GM18519 (cell line): Measurements from ENCODE around the gene PICALM.

Experiments
- ATAC-seq: cut with Tn5 transposase; IDR thresholded peaks from one replicate; pipeline ENCODE4 v1.9.1; 2021; ENCODE audit warnings: mild to moderate bottlenecking, moderate library complexity; ENCODE audit not compliant: unreplicated experiment, low FRiP score

The PICALM gene

DNA sequence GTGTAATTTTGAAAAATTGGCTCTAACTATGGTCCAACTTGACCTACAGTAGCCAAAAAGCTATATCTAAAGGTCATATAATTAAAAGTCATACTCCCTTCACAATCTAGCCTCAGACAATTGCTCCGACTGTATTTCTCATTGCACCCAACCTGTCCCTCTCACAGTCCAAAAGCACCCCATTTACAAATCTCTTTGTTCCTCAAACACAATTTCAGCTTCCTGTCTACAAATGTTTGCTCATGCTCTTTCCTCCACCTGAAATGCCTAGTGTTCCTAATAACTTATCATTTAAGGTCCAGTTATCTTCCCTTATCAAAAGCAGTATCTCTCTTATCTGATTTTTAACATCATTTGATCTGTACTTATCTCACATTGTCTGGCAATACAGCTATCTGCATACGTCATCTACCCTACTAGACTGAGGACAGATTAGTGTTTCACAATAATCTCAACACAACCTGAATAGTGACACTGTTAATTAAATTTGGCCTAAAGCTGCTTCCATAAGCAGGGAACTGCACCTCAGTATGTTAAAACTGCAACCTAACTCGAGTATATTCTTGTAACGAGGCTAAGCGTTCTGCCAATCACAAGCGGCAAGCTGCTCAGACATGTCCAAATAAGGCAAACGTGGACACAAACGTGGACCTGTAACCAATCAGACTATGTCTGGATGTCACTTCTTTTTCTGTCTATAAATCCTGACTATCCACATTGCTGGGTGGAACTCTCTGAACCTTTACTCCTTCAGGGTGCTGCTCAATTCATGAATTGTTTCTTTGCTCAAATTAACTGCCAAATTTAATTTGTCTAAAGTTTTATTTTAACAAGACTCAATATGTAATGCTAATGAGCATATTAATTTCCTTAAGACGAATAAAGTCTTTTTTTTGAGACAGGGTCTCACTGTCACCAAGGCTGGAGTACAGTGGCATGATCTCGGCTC, 15.9 kb downstream of the PICALM start:
- ATAC-seq: no peak

DNA sequence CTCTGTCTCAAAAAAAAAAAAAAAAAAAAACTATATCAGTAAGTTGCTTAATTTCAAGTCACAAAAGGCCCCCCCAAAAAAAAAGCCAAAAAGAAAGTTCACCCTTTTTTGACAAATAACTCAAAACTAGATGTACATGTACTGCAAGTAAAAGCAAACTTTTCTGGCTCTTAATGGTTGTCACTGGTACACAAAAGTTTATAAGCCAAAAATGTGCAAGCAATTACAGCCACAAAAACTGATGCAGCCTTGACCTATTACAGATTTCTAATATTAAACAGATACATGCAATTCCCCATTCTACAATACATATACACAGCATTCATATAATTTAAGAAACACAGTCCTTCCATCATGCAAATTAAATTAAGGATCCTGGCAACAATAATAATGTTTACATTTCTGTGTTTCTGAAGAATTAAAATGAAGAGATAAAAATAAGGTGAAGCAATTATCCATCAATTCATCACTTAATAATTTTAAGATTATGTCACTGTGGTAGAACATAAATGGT, 18.6 kb downstream of the PICALM start:
- ATAC-seq: no peak

- ATAC-seq: no peak
These were observed 21.5 kb downstream of the PICALM start for GRCh38 chr11:86047275-86047991.

- ATAC-seq: no peak
These were observed 22.8 kb downstream of the PICALM start for GRCh38 chr11:86046116-86046515.

- no peak for ATAC-seq
These were observed 24.9 kb downstream of the PICALM start for GRCh38 chr11:86043765-86044503.

GRCh38 chr11:86041975-86042378, 26.9 kb downstream of the PICALM start:
- ATAC-seq: peak; percentile 69

DNA sequence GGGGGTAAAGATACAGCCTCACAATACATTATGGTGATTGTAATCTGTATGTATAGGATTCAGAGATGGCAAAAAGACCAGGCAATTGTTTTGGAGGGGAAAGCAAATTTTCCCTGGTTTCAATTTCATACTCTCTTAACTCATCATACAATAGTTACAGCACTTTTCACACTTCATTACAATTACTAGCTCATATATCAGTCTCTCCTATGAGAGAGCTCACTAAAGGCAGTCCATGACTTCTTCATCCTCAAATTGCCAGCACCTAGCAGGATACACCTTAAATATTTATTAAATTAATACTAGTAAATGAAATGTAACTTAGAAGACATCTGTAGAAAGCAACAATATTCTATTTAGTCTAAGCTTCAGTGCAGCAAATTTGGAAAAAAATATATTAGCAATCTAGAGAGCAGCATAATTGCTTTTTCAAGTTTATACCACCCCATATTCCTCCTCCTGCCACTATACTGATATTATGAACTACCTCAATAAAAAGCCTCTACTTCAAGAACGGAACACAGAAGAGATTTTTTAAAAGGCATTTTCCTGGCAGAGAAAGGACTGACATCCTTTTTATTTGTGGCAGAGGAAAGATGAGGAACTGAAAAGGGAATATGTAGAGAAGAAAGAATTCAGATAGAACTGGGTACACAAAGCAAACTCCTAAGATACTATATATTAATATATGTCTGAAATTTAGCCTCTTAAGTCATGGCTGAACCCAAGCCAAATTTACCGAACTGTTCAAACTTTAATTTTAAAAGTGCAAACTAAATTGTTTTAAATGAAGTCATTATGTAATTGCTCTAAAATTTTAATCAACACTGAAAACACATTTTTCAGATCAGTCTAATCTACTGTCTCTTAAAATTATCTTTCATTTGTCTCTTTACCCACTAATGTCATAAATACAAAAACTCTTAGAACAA, 27.7 kb downstream of the PICALM start:
- ATAC-seq: no peak

DNA sequence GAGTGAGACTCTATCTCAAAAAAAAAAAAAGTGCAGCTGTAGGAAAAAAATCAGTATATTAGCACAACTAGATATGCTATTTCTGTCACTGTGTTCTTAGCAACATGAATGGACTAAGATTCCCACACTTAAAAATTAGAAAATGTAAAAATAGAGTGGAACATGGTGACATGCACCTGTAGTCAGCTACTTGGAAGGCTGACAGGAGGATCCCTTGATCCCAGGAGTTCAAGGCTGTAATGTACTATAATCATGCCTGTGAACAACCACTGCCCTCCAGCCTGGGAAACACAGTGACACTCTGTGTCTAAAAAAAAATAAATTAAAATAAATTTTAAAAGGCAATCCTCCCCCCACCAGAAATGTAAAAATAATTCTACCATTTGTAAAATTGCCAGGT, 29.8 kb downstream of the PICALM start:
- no peak for ATAC-seq

GRCh38 chr11:86037743-86038142, 31.1 kb downstream of the PICALM start:
- no peak for ATAC-seq

GRCh38 chr11:86035920-86036319, 33.0 kb downstream of the PICALM start:
- ATAC-seq: no peak

- no peak for ATAC-seq
These were observed 33.7 kb downstream of the PICALM start for GRCh38 chr11:86035164-86035563.

DNA sequence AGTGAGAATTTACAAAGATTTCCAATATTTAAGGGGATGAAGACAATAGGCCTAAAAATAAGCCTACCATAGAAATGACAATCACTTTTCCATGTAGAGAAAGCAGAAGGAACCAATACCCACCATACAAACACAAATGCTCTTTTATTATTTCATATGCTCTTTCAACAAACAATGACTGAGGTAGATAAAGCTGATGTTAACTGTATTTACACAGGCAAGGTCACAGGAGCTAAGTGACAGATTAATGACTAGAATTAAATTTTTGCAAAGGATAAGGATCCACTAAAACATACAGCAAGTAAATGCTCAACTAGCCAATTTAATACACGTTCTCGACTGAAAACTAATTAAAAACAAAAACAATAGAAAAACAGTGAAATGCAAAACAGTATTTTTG, 34.2 kb downstream of the PICALM start:
- no peak for ATAC-seq

DNA sequence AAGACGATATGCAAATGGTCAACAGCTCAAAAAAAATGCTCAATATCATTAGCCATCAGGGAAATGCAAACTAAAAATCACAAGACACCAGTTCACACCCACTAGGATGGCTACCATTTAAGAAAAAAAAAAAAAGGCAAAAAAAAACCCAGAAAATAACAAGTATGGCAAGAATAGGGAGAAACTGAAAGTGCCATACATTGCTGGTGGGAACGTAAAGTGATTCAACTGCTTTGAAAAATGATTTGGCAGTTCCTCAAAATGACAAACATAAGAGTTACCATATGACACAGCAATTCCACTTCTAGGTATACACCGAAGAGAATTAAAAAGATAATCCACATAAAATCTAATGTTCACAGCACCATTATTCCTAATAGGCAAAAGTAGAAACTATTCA, 47.5 kb downstream of the PICALM start:
- ATAC-seq: peak; percentile 61

- no peak for ATAC-seq
These were observed 50.6 kb downstream of the PICALM start for GRCh38 chr11:86018249-86018648.

DNA sequence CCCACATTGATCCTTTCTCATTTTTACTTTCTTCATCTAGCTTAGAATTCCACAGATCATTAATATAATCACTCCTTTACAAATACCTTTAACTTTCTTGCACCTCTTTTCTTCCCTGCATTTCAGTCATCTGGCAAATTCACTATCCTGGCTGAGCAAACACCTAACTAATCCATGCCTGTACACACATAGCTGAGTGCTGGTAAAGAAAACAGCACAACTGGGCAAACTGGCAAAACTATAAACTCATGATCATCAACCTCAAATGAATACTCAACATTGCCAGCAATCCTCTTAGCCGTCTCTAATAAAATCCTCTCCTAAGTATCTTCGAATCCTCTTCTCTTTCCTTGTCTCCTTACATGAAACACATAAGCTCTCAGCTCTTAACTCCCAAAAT, 52.4 kb downstream of the PICALM start:
- no peak for ATAC-seq

- no peak for ATAC-seq
These were observed 53.2 kb downstream of the PICALM start for GRCh38 chr11:86015699-86016098.

DNA sequence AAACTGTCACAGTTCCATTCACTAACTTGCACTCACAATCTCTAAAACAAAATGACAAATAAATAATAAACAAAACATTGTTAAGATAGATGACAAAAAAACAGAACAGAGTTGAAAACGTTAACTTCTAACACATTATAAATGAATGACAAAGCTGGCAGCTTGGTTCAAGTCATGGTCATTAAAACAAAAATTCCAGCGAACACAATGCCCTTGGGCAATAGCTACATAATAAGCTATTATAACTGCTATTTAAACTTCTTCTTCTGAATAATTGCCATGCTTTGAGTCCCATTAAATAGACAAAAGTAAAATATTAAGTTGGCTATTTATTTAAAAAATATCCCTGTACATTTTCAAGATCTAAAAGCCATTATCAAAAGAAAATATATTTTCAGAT, 54.7 kb downstream of the PICALM start:
- no peak for ATAC-seq

GRCh38 chr11:86013713-86014112, 55.2 kb downstream of the PICALM start:
- ATAC-seq: no peak

GRCh38 chr11:86011175-86011574, 57.7 kb downstream of the PICALM start:
- ATAC-seq: no peak

DNA sequence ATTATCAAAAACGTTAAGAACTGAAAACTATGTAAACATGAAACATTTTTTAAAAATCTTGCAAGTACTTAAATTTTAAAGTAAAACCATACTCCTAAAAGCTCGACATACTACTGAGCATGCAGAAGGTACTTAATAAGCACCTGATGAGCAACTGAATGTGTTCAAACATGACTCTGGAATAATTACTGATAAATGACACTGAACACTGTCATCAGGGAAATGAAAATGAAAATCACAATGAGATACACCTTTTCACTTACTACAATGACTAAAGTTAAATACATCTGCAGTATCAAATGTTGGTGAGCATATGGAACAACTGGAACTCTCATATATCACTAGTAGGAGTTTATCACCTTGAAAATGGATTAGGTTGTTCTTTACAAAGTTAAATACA, 65.2 kb downstream of the PICALM start:
- ATAC-seq: no peak
